ENCODE data around the gene SLC28A2. TPM values are rescaled to one million over a fixed set of nuclear protein-coding genes. Genes with fewer than 3 reads are reported as not detected.
"Not testable (repeated sequence)": the region's sequence is repeated elsewhere in the genome, so short reads cannot be mapped to it uniquely, and the experiment has no call there.

The SLC28A2 gene
- polyA plus RNA-seq, 4 donors, result 5.4 to 47.1 (median 33.3) TPM

DNA sequence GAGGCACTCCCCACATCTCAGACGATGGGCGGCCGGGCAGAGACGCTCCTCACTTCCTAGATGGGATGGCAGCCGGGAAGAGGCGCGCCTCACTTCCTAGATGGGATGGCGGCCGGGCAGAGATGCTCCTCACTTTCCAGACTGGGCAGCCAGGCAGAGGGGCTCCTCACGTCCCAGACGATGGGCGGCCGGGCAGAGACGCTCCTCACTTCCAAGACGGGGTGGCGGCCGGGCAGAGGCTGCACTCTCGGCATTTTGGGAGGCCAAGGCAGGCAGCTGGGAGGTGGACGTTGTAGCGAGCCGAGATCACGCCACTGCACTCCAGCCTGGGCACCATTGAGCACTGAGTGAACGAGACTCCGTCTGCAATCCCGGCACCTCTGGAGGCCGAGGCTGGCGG lies 41.3 kb downstream of the SLC28A2 start:
- not testable (repeated sequence) for H3K27ac ChIP-seq (ENCODE audit: low read depth in 1 of 3, low read length in 2 of 3); DNase-seq; FAIRE-seq; H3K36me3 ChIP-seq (ENCODE audit: control insufficient read depth in 3 of 3, insufficient read depth in 2 of 3, low read depth in 1 of 3, low read length in 3 of 3); H3K4me3 ChIP-seq (ENCODE audit: low read depth in 1 of 3, low read length in 3 of 3); H3K4me1 ChIP-seq (ENCODE audit: control insufficient read depth in 3 of 3, insufficient read depth in 2 of 3, low read depth in 1 of 3, low read length in 2 of 3); H3K27me3 ChIP-seq (ENCODE audit: control insufficient read depth in 3 of 3, insufficient read depth in 3 of 3, low read length in 3 of 3)
- 96 to 99% (median 98%) methylated on average over 15 to 20 of the region's 27 CpGs for WGBS, 3 donors
- H3K9me3 ChIP-seq (ENCODE audit: control insufficient read depth in 2 of 2, insufficient read depth in 1 of 2, low read depth in 1 of 2, low read length in 1 of 2), result peaks cover 2 to 12% of the 10 kb centered on the region in 2 donors

DNA sequence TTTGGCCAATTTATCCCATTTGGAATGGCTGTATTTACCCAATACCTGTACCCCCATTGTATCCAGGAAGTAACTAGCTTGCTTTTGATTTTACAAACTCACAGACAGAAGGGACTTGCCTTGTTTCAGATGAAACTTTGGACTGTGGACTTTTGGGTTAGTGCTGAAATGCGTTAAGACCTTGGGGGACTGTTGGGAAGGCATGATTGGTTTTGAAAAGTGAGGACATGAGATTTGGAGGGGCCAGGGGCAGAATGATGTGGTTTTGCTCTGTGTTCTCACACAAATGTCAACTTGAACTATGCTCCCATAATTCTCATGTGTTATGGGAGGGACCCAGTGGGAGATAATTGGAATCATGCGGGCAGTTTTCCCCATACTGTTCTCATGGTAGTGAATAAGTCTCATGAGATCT lies 46.9 kb downstream of the SLC28A2 start:
- H3K36me3 ChIP-seq (ENCODE audit: control insufficient read depth in 3 of 3, insufficient read depth in 2 of 3, low read depth in 1 of 3, low read length in 3 of 3); H3K27me3 ChIP-seq (ENCODE audit: control insufficient read depth in 3 of 3, insufficient read depth in 3 of 3, low read length in 3 of 3); H3K4me1 ChIP-seq (ENCODE audit: control insufficient read depth in 3 of 3, insufficient read depth in 2 of 3, low read depth in 1 of 3, low read length in 2 of 3); FAIRE-seq; H3K4me3 ChIP-seq (ENCODE audit: low read depth in 1 of 3, low read length in 3 of 3): not testable (repeated sequence)
- DNase-seq, result peak; percentile 26 to 69
- peak overlapping the region in 1 of 3 donors; percentile 76 for H3K27ac ChIP-seq (ENCODE audit: low read depth in 1 of 3, low read length in 2 of 3)
- peaks cover 2 to 18% of the 10 kb centered on the region in 2 donors for H3K9me3 ChIP-seq (ENCODE audit: control insufficient read depth in 2 of 2, insufficient read depth in 1 of 2, low read depth in 1 of 2, low read length in 1 of 2)
- 50 to 68% (median 65%) methylated on average over 2 of the region's 2 CpGs for WGBS, 3 donors

GRCh38 chr15:45304711-45305110 lies 52.7 kb downstream of the SLC28A2 start:
- WGBS, 3 donors, result 84 to 93% (median 84%) methylated on average over 3 of the region's 3 CpGs
- H3K36me3 ChIP-seq (ENCODE audit: control insufficient read depth in 3 of 3, insufficient read depth in 2 of 3, low read depth in 1 of 3, low read length in 3 of 3), result no peaks in the 10 kb centered on the region
- peaks cover 0 to 5% of the 10 kb centered on the region in 2 donors for H3K9me3 ChIP-seq (ENCODE audit: control insufficient read depth in 2 of 2, insufficient read depth in 1 of 2, low read depth in 1 of 2, low read length in 1 of 2)
- no peak overlapping the region for H3K27ac ChIP-seq (ENCODE audit: low read depth in 1 of 3, low read length in 2 of 3)
- H3K27me3 ChIP-seq (ENCODE audit: control insufficient read depth in 3 of 3, insufficient read depth in 3 of 3, low read length in 3 of 3), result no peaks in the 10 kb centered on the region
- FAIRE-seq (no peak), DNase-seq (no peak)
- H3K4me1 ChIP-seq (ENCODE audit: control insufficient read depth in 3 of 3, insufficient read depth in 2 of 3, low read depth in 1 of 3, low read length in 2 of 3), result peaks cover 0 to 9% (median 0%) of the 10 kb centered on the region in 3 donors
- no peak overlapping the region for H3K4me3 ChIP-seq (ENCODE audit: low read depth in 1 of 3, low read length in 3 of 3)

DNA sequence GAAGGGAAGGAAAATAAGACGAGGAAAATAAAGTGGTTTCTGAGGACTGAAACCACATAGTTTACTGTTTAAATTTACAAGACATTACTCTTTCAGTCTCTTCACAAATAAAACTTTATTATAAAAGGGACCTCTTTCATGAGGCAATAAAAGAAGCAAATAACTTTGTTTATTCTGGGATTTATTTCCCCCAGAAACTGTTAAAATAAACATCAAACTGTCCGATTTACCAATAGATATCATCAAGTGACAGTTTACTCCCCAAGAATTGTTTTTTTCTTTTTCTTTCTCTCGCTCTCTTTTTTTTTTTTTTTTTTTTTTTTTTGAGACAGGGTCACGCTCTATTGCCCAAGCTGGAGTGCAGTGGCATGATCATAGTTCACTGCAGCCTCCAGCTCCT lies 54.1 kb downstream of the SLC28A2 start:
- FAIRE-seq, result no peak
- 62 to 68% (median 66%) methylated on average over 4 of the region's 4 CpGs for WGBS, 3 donors

DNA sequence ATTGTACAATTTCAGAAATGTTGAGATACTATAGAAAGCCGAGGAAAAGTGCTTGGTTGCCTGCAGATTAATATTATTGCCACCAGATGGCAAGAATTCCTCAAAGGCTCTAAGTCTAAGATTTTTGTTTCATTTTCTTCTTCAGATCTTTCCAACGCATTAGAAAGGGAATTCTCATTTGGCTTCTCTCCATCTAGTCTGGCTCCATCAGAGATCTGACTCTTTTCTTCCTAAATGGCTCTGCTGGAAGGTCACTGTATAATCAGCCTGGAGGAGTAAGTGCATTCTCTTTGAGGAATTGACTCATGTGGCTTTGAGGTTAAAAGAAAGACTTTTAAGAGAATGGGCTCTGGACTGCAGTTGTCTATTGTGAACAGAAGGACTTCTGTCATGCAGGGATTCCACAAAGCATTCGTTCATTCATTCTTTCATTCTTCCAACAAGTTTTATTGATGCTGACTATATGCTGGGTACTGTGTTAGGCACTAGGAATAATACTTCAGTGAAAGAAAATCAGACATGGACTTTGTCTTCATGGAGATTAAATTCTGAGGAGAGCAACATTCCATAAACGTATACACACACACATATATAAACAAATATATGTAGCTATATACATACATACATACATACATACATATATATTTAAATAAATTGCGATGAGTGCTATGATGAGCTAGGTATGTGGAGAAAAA lies 55.3 kb downstream of the SLC28A2 start:
- Histone ChIP-seq H3K4me1 (ENCODE audit: control insufficient read depth in 3 of 3, insufficient read depth in 2 of 3, low read depth in 1 of 3, low read length in 2 of 3) (peaks cover 0 to 7% (median 0%) of the 10 kb centered on the region in 3 donors), H3K9me3 (ENCODE audit: control insufficient read depth in 2 of 2, insufficient read depth in 1 of 2, low read depth in 1 of 2, low read length in 1 of 2) (peaks cover 0 to 5% of the 10 kb centered on the region in 2 donors), H3K4me3 (ENCODE audit: low read depth in 1 of 3, low read length in 3 of 3) (no peak overlapping the region), H3K36me3 (ENCODE audit: control insufficient read depth in 3 of 3, insufficient read depth in 2 of 3, low read depth in 1 of 3, low read length in 3 of 3) (no peaks in the 10 kb centered on the region), H3K27ac (ENCODE audit: low read depth in 1 of 3, low read length in 2 of 3) (peak overlapping the region in 2 of 3 donors; percentile 38 to 66), H3K27me3 (ENCODE audit: control insufficient read depth in 3 of 3, insufficient read depth in 3 of 3, low read length in 3 of 3) (no peaks in the 10 kb centered on the region)
- peak; percentile 64 to 68 for DNase-seq
- no peak for FAIRE-seq
- WGBS, 3 donors, result 19 to 26% (median 21%) methylated on average over 5 of the region's 5 CpGs

More for the DNA sequence above, 54.1 kb downstream of the SLC28A2 start:
- Histone ChIP-seq H3K4me3 (ENCODE audit: low read depth in 1 of 3, low read length in 3 of 3) (no peak overlapping the region), H3K27ac (ENCODE audit: low read depth in 1 of 3, low read length in 2 of 3) (no peak overlapping the region), H3K9me3 (ENCODE audit: control insufficient read depth in 2 of 2, insufficient read depth in 1 of 2, low read depth in 1 of 2, low read length in 1 of 2) (peaks cover 0 to 5% of the 10 kb centered on the region in 2 donors), H3K36me3 (ENCODE audit: control insufficient read depth in 3 of 3, insufficient read depth in 2 of 3, low read depth in 1 of 3, low read length in 3 of 3) (no peaks in the 10 kb centered on the region), H3K4me1 (ENCODE audit: control insufficient read depth in 3 of 3, insufficient read depth in 2 of 3, low read depth in 1 of 3, low read length in 2 of 3) (peaks cover 0 to 7% (median 0%) of the 10 kb centered on the region in 3 donors), H3K27me3 (ENCODE audit: control insufficient read depth in 3 of 3, insufficient read depth in 3 of 3, low read length in 3 of 3) (no peaks in the 10 kb centered on the region)
- DNase-seq, result no peak

- H3K9me3 ChIP-seq (ENCODE audit: control insufficient read depth in 2 of 2, insufficient read depth in 1 of 2, low read depth in 1 of 2, low read length in 1 of 2); FAIRE-seq; H3K4me3 ChIP-seq (ENCODE audit: low read depth in 1 of 3, low read length in 3 of 3); DNase-seq; H3K36me3 ChIP-seq (ENCODE audit: control insufficient read depth in 3 of 3, insufficient read depth in 2 of 3, low read depth in 1 of 3, low read length in 3 of 3); H3K27ac ChIP-seq (ENCODE audit: low read depth in 1 of 3, low read length in 2 of 3); H3K27me3 ChIP-seq (ENCODE audit: control insufficient read depth in 3 of 3, insufficient read depth in 3 of 3, low read length in 3 of 3); H3K4me1 ChIP-seq (ENCODE audit: control insufficient read depth in 3 of 3, insufficient read depth in 2 of 3, low read depth in 1 of 3, low read length in 2 of 3): not testable (repeated sequence)
- WGBS, 3 donors, result 91 to 93% (median 93%) methylated on average over 11 to 31 of the region's 31 CpGs
Observed at GRCh38 chr15:45314117-45314516, 62.1 kb downstream of the SLC28A2 start.

- no peak for FAIRE-seq
- no peak overlapping the region for H3K27ac ChIP-seq (ENCODE audit: low read depth in 1 of 3, low read length in 2 of 3)
- no peaks in the 10 kb centered on the region for H3K4me1 ChIP-seq (ENCODE audit: control insufficient read depth in 3 of 3, insufficient read depth in 2 of 3, low read depth in 1 of 3, low read length in 2 of 3)
- 82 to 92% (median 82%) methylated on average over 13 of the region's 13 CpGs for WGBS, 3 donors
- DNase-seq, result no peak
- H3K36me3 ChIP-seq (ENCODE audit: control insufficient read depth in 3 of 3, insufficient read depth in 2 of 3, low read depth in 1 of 3, low read length in 3 of 3), result no peaks in the 10 kb centered on the region
- peaks cover 0 to 2% of the 10 kb centered on the region in 2 donors for H3K9me3 ChIP-seq (ENCODE audit: control insufficient read depth in 2 of 2, insufficient read depth in 1 of 2, low read depth in 1 of 2, low read length in 1 of 2)
- H3K27me3 ChIP-seq (ENCODE audit: control insufficient read depth in 3 of 3, insufficient read depth in 3 of 3, low read length in 3 of 3), result no peaks in the 10 kb centered on the region
- no peak overlapping the region for H3K4me3 ChIP-seq (ENCODE audit: low read depth in 1 of 3, low read length in 3 of 3)
Observed at GRCh38 chr15:45314960-45315359, 62.9 kb downstream of the SLC28A2 start.

DNA sequence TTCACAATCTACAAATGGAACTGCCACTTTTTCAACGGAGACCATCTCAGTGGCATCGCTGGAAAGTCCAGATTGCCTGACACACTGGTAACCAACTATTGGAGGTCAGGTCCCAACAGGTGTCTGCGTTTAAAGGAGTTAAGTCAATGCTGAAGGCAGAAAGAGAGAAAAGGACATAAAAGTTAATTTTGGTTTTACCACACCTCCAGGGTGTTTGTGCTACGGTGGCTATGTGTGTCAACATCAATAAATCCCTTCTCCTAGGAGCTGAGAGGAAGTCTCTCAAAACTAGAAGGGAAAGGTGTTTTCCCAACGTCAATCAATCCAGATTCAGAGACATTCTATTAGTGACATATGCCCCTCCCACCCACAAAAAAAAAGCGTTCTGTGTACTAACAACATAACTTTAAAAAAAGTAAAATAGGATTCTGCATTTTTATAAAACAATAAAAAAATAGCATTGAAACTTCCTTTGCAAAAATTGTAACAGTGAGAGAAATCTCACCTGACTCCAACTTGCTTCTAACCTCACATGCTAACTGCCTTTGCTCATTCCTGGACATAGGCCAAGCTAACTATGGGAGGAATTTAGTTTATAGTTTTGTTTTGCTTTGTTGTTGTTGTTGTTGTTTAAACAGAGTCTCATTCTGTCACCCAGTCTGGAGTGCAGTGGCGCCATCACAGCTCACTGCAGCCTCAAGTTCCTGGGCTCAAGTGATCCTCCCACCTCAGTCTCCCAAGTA lies 67.6 kb downstream of the SLC28A2 start:
- Histone ChIP-seq H3K27ac (ENCODE audit: low read depth in 1 of 3, low read length in 2 of 3) (no peak overlapping the region), H3K4me3 (ENCODE audit: low read depth in 1 of 3, low read length in 3 of 3) (no peak overlapping the region), H3K27me3 (ENCODE audit: control insufficient read depth in 3 of 3, insufficient read depth in 3 of 3, low read length in 3 of 3) (no peaks in the 10 kb centered on the region), H3K36me3 (ENCODE audit: control insufficient read depth in 3 of 3, insufficient read depth in 2 of 3, low read depth in 1 of 3, low read length in 3 of 3) (no peaks in the 10 kb centered on the region), H3K9me3 (ENCODE audit: control insufficient read depth in 2 of 2, insufficient read depth in 1 of 2, low read depth in 1 of 2, low read length in 1 of 2) (peaks cover 0 to 5% of the 10 kb centered on the region in 2 donors), H3K4me1 (ENCODE audit: control insufficient read depth in 3 of 3, insufficient read depth in 2 of 3, low read depth in 1 of 3, low read length in 2 of 3) (no peaks in the 10 kb centered on the region)
- 67 to 76% (median 69%) methylated on average over 7 of the region's 7 CpGs for WGBS, 3 donors
- no peak for DNase-seq
- no peak for FAIRE-seq
